Vagina (tissue), 2 donors: Measurements from ENCODE around the gene LRRC51. TPM values are rescaled to one million over a fixed set of nuclear protein-coding genes. Genes with fewer than 3 reads are reported as not detected.

Experiments used
- DNase-seq, 2 donors: peaks; one replicate each; pipeline ENCODE4 v3.0.0-alpha.2; 2017; ENCODE audit errors: extremely low spot score in 2 of 2
- H3K27ac ChIP-seq: fragments of 200-600 bp; sonication (generic); one replicate; pipeline ENCODE4 v1.5.1; 2019
- H3K27me3 ChIP-seq: fragments of 200-600 bp; sonication (generic); one replicate; pipeline ENCODE4 v1.5.1; 2019
- H3K36me3 ChIP-seq, 2 donors: fragments of 200-600 bp; sonication (generic); one replicate each; pipeline ENCODE4 v1.5.1; 2017 to 2019
- H3K4me1 ChIP-seq: fragments of 200-600 bp; sonication (generic); one replicate; pipeline ENCODE4 v1.5.1; 2019
- H3K4me3 ChIP-seq, 2 donors: fragments of 200-600 bp; sonication (generic); 1 replicate in 1 of 2; 2 replicates in 1 of 2; pipeline ENCODE4 v1.5.1; 2016 to 2019
- H3K9me3 ChIP-seq: fragments of 200-600 bp; sonication (generic); one replicate; pipeline ENCODE4 v1.5.1; 2019
- CTCF ChIP-seq, 3 experiments: fragments of 450-650 bp in 2 of 3; fragments of 200-600 bp in 1 of 3; sonication (generic) in 1 of 3; IDR thresholded peaks; one replicate each; pipeline ENCODE4 v1.5.1; 2017 to 2019; ENCODE audit warnings: antibody characterized with exemption in 3 of 3, mild to moderate bottlenecking in 2 of 3, moderate library complexity in 2 of 3
- POLR2A ChIP-seq, 2 donors: fragments of 450-650 bp; IDR thresholded peaks; one replicate each; pipeline ENCODE4 v1.6.1; 2017; ENCODE audit warnings: antibody characterized with exemption in 2 of 2, mild to moderate bottlenecking in 2 of 2, moderate library complexity in 2 of 2
- POLR2AphosphoS5 ChIP-seq, 2 donors: sonication (generic); formaldehyde crosslinking; IDR thresholded peaks; one replicate each; pipeline ENCODE4 v1.9.0; 2017; ENCODE audit warnings: antibody characterized with exemption in 2 of 2, mild to moderate bottlenecking in 2 of 2, low read depth in 1 of 2; ENCODE audit not compliant: insufficient read depth in 1 of 2
- intact Hi-C: fragments of 100-400 bp; cut with DNase I; formaldehyde crosslinking; loops from one replicate; pipeline ENCODE4 v1.15.1; 2023
- total RNA-seq: library from RNA; depleted of rRNA; stranded (reverse); fragments of >200 nt; gene quantifications from one replicate; pipeline ENCODE4 v1.2.3, GENCODE V29; 2016

LRRC51 gene
- total RNA-seq, 1 donor from 2014 or later = 5.6 TPM

GRCh38 chr11:72098741-72099140, 18.1 kb downstream of the LRRC51 start:
- peaks cover 41% of the 10 kb centered on the region for H3K4me1 ChIP-seq
- H3K27ac ChIP-seq = no peak overlapping the region
- no peak overlapping the region for H3K4me3 ChIP-seq
- H3K27me3 ChIP-seq = no peaks in the 10 kb centered on the region
- intact Hi-C loops = no loop called here
- no peaks in the 10 kb centered on the region for H3K9me3 ChIP-seq
- TF ChIP-seq POLR2AphosphoS5 (IDR thresholded peaks at IDR 0.05; ENCODE audit: insufficient read depth in 1 of 2, low read depth in 1 of 2) (no peak), POLR2A (IDR thresholded peaks at IDR 0.05) (no peak)
- no peak for DNase-seq
- peaks cover 0 to 41% of the 10 kb centered on the region in 2 donors for H3K36me3 ChIP-seq

- DNase-seq = no peak
- intact Hi-C loops = no loop called here
- H3K4me3 ChIP-seq = no peak overlapping the region
- no peak overlapping the region for H3K27ac ChIP-seq
- no peaks in the 10 kb centered on the region for H3K27me3 ChIP-seq
- H3K4me1 ChIP-seq = peaks cover 44% of the 10 kb centered on the region
- TF ChIP-seq CTCF (IDR thresholded peaks at IDR 0.05) (no peak), POLR2A (IDR thresholded peaks at IDR 0.05) (no peak), POLR2AphosphoS5 (IDR thresholded peaks at IDR 0.05; ENCODE audit: insufficient read depth in 1 of 2, low read depth in 1 of 2) (no peak)
- H3K36me3 ChIP-seq = peaks cover 0 to 32% of the 10 kb centered on the region in 2 donors
- no peaks in the 10 kb centered on the region for H3K9me3 ChIP-seq
These were observed 19.4 kb downstream of the LRRC51 start for GRCh38 chr11:72100009-72100408.

- TF ChIP-seq POLR2AphosphoS5 (IDR thresholded peaks at IDR 0.05; ENCODE audit: insufficient read depth in 1 of 2, low read depth in 1 of 2) = no peak
- TF ChIP-seq POLR2A (IDR thresholded peaks at IDR 0.05) = no peak
- no peak for TF ChIP-seq CTCF (IDR thresholded peaks at IDR 0.05)
- peaks cover 44% of the 10 kb centered on the region for H3K4me1 ChIP-seq
- H3K4me3 ChIP-seq = no peak overlapping the region
- H3K36me3 ChIP-seq = peaks cover 0 to 28% of the 10 kb centered on the region in 2 donors
- no peaks in the 10 kb centered on the region for H3K9me3 ChIP-seq
- intact Hi-C loops = no loop called here
- no peak for DNase-seq
- no peaks in the 10 kb centered on the region for H3K27me3 ChIP-seq
- H3K27ac ChIP-seq = no peak overlapping the region
These were observed 19.8 kb downstream of the LRRC51 start for GRCh38 chr11:72100462-72100861.

GRCh38 chr11:72102162-72102561, 21.5 kb downstream of the LRRC51 start:
- no peaks in the 10 kb centered on the region for H3K27me3 ChIP-seq
- H3K4me3 ChIP-seq = peak overlapping the region; percentile 64 to 91
- intact Hi-C loops = no loop called here
- no peaks in the 10 kb centered on the region for H3K9me3 ChIP-seq
- peak overlapping the region; percentile 93 for H3K27ac ChIP-seq
- peaks cover 44% of the 10 kb centered on the region for H3K4me1 ChIP-seq
- TF ChIP-seq POLR2A (IDR thresholded peaks at IDR 0.05) = no peak
- TF ChIP-seq POLR2AphosphoS5 (IDR thresholded peaks at IDR 0.05; ENCODE audit: insufficient read depth in 1 of 2, low read depth in 1 of 2) = no peak
- TF ChIP-seq CTCF (IDR thresholded peaks at IDR 0.05) = no peak
- peaks cover 0 to 21% of the 10 kb centered on the region in 2 donors for H3K36me3 ChIP-seq
- DNase-seq = no peak

GRCh38 chr11:72102631-72102945, 21.9 kb downstream of the LRRC51 start:
- Histone ChIP-seq H3K4me3 (peak overlapping the region; percentile 64 to 91), H3K27ac (peak overlapping the region; percentile 93), H3K9me3 (no peaks in the 10 kb centered on the region), H3K4me1 (peaks cover 44% of the 10 kb centered on the region), H3K27me3 (no peaks in the 10 kb centered on the region), H3K36me3 (peaks cover 0 to 17% of the 10 kb centered on the region in 2 donors)
- intact Hi-C loops = no loop called here
- TF ChIP-seq POLR2A (IDR thresholded peaks at IDR 0.05) (no peak), CTCF (IDR thresholded peaks at IDR 0.05) (no peak), POLR2AphosphoS5 (IDR thresholded peaks at IDR 0.05; ENCODE audit: insufficient read depth in 1 of 2, low read depth in 1 of 2) (no peak)
- DNase-seq = no peak
